PC-3 (cell line): Measurements from ENCODE around the gene SNX7. TPM values are rescaled to one million over a fixed set of nuclear protein-coding genes. Genes with fewer than 3 reads are reported as not detected.

Source experiments
- ATAC-seq: fragments of 200-7000 bp; cut with Tn5 transposase; 2 replicates; pipeline ENCODE4 v1.9.1; 2020; ENCODE audit warnings: mild to moderate bottlenecking, moderate library complexity
- BruUV-seq: library from RNA; stranded (reverse); fragments of 400-500 nt; replicated peaks from 2 replicates; lab custom pipeline; 2021; lab: Mats Ljungman, UMichigan
- CTCF ChIA-PET: fragments of 300-600 bp; sonication (Branson Sonifier 250); formaldehyde crosslinking; loops from one replicate; lab custom pipeline; 2022; ENCODE audit warnings: antibody characterized with exemption; lab: Charles Lee
- POLR2A ChIA-PET: fragments of 300-600 bp; sonication (Branson Sonifier 250); formaldehyde crosslinking; loops from one replicate; lab custom pipeline; 2022; ENCODE audit warnings: antibody characterized with exemption; ENCODE audit not compliant: unreplicated experiment; lab: Charles Lee
- DNase-seq: peaks from one replicate; pipeline ENCODE4 v3.0.0-alpha.2; 2015
- H2AFZ ChIP-seq: fragments of 300-600 bp; sonication (generic); 2 replicates; pipeline ENCODE4 v1.6.0; 2016; ENCODE audit warnings: antibody characterized with exemption, low read length
- H3F3A ChIP-seq: fragments of 300-600 bp; sonication (generic); one replicate; pipeline ENCODE4 v1.6.0; 2017; ENCODE audit warnings: antibody characterized with exemption, low read length, control low read depth, mild to moderate bottlenecking; ENCODE audit not compliant: unreplicated experiment
- H3K27ac ChIP-seq: fragments of 300-600 bp; sonication (generic); 2 replicates; pipeline ENCODE4 v1.5.1; 2016; ENCODE audit warnings: mild to moderate bottlenecking, low read length
- H3K27me3 ChIP-seq: fragments of 300-600 bp; sonication (generic); 2 replicates; pipeline ENCODE4 v1.6.1; 2016; ENCODE audit warnings: low read length, mixed read lengths
- H3K36me3 ChIP-seq: fragments of 300-600 bp; sonication (generic); 2 replicates; pipeline ENCODE4 v1.6.1; 2016; ENCODE audit warnings: low read depth, mixed run types, low read length, mixed read lengths
- H3K4me1 ChIP-seq: fragments of 300-600 bp; sonication (generic); 2 replicates; pipeline ENCODE4 v1.5.1; 2016; ENCODE audit warnings: low read length; ENCODE audit not compliant: insufficient read depth
- H3K4me2 ChIP-seq: fragments of 300-600 bp; sonication (generic); 2 replicates; pipeline ENCODE4 v1.6.0; 2016; ENCODE audit warnings: low read length
- H3K4me3 ChIP-seq: fragments of 300-600 bp; sonication (generic); 2 replicates; pipeline ENCODE4 v1.5.1; 2016; ENCODE audit warnings: mild to moderate bottlenecking, low read length, mixed read lengths
- H3K79me2 ChIP-seq: fragments of 300-600 bp; sonication (generic); 2 replicates; pipeline ENCODE4 v1.6.1; 2017; ENCODE audit warnings: low read length, mixed read lengths
- H3K9ac ChIP-seq: fragments of 300-600 bp; sonication (generic); 2 replicates; pipeline ENCODE4 v1.6.0; 2016; ENCODE audit warnings: mild to moderate bottlenecking, low read length
- H3K9me2 ChIP-seq: fragments of 300-600 bp; sonication (generic); replicated peaks from 2 replicates; pipeline ENCODE4 v1.6.1; 2016; ENCODE audit warnings: mixed run types, low read length, mixed read lengths
- H3K9me3 ChIP-seq: fragments of 300-600 bp; sonication (generic); 2 replicates; pipeline ENCODE4 v1.6.1; 2016; ENCODE audit warnings: low read length, mixed read lengths
- H4K20me1 ChIP-seq: fragments of 300-600 bp; sonication (generic); 2 replicates; pipeline ENCODE4 v1.6.1; 2016; ENCODE audit warnings: low read length, mixed read lengths
- EZH2 ChIP-seq: fragments of 300-600 bp; sonication (generic); IDR thresholded peaks from one replicate; pipeline ENCODE4 v1.6.1; 2017; ENCODE audit warnings: antibody characterized with exemption, mild to moderate bottlenecking, low read length; ENCODE audit not compliant: unreplicated experiment
- EZH2phosphoT487 ChIP-seq: fragments of 300-600 bp; sonication (generic); IDR thresholded peaks from 2 replicates; pipeline ENCODE4 v1.6.1; 2018; ENCODE audit warnings: mild to moderate bottlenecking, antibody characterized with exemption, low read length, borderline replicate concordance
- intact Hi-C: fragments of 100-400 bp; cut with micrococcal nuclease; formaldehyde crosslinking; loops from 2 replicates; pipeline ENCODE4 v1.9.0; 2023
- total RNA-seq: library from RNA; depleted of rRNA; stranded (reverse); fragments of >200 nt; gene quantifications from 2 replicates; pipeline ENCODE4 v1.2.3, GENCODE V29; 2014
- TF ChIP-seq, protein P1 (sequence below): fragments of 300-600 bp; sonication (generic); conservative IDR thresholded peaks from 2 replicates; pipeline ENCODE4 v1.5.1; 2017; ENCODE audit warnings: antibody characterized with exemption, low read depth, mild to moderate bottlenecking, low read length

SNX7 gene
- total RNA-seq, 1 experiment from 2014 or later: 43.3 TPM

DNA sequence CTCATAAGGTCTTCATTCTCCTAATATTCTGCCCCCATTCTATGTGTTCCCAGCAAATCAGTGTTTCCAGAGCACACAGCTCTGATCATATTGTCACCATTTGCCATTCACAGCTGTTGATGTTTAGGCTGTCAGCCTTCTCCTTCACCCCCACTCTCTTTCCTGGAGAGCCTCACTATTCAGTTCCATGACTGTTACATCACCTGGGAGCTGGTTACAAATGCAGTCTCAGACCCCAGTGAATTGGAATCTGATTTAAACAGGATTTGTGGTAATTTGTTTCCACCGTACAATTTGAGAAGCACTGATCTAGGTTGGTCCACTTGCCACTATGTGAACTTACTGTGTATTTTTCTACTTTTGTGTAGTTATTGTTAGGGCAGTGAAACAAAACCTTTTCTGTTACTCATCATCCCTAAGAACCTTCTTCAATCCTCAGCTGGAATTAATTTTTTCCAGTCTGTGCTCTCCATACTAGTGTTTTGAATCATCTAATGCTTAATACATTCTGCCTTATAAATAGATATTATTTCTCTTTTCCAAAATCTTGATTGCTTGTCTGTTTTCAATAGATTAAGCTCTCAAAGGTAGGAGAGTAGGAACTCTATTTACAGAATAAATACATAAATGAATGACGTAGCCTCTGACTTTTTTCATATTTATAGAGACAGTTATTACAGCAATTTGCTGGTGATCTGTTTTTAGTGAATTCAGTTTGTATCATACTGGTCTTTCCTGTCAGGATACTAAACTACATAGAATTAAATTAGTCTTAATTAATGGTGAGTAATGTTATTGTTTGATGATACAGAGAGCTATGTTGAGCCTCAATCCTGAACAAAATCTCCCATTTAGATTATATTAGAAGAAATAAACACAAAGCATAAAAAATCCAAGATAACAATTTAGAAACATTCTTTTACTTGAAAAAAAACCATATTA is 8.1 kb downstream of the SNX7 start:
- Histone ChIP-seq H4K20me1 (no peaks in the 10 kb centered on the region), H3K27me3 (no peaks in the 10 kb centered on the region), H3K9ac (no peak overlapping the region), H3K4me3 (no peak overlapping the region), H3F3A (no peaks in the 10 kb centered on the region), H3K9me2 (no peaks in the 10 kb centered on the region), H3K79me2 (peaks cover 70% of the 10 kb centered on the region), H3K4me2 (no peak overlapping the region), H3K36me3 (0 out of 2 replicates have a peak, but pooled peaks cover 2% of the 10 kb centered on the region), H3K4me1 (peaks cover 9% of the 10 kb centered on the region; the same call in 1 of the 2 replicates), H2AFZ (no peak overlapping the region), H3K9me3 (no peaks in the 10 kb centered on the region), H3K27ac (no peak overlapping the region)
- ChIA-PET POLR2A (interaction anchor here (0.6 kb wide), 1 partner anchor 1490 kb away, joined by 3 read pairs; no protein-coding TSS in a partner anchor), CTCF (no interaction called here)
- TF ChIP-seq EZH2 (no peak), EZH2phosphoT487 (no peak)
- TF ChIP-seq, protein P1, sequence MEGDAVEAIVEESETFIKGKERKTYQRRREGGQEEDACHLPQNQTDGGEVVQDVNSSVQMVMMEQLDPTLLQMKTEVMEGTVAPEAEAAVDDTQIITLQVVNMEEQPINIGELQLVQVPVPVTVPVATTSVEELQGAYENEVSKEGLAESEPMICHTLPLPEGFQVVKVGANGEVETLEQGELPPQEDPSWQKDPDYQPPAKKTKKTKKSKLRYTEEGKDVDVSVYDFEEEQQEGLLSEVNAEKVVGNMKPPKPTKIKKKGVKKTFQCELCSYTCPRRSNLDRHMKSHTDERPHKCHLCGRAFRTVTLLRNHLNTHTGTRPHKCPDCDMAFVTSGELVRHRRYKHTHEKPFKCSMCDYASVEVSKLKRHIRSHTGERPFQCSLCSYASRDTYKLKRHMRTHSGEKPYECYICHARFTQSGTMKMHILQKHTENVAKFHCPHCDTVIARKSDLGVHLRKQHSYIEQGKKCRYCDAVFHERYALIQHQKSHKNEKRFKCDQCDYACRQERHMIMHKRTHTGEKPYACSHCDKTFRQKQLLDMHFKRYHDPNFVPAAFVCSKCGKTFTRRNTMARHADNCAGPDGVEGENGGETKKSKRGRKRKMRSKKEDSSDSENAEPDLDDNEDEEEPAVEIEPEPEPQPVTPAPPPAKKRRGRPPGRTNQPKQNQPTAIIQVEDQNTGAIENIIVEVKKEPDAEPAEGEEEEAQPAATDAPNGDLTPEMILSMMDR: no peak
- BruUV-seq: no TSS peak
- intact Hi-C loops: no loop called here
- DNase-seq: no peak
- ATAC-seq: no peak

DNA sequence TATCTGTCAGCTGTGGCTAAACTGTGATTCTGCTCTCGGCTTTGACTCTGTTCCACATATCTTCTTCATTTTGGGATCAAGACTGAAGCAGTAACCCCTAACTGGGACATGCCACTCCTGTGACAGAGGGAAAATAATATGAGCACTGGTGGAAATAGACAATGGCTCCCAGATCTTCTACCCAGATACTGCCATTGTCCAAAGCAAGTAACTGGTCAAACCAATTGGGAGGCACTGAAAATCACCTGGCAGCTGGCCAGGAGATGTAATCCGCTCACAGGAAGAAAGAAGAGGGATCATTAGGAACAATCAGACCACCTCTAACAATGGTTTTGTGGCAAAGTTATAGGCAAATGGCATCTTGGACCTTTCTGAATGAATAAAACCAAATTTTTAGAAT is 10.7 kb downstream of the SNX7 start:
- ChIA-PET CTCF (interaction anchor here (0.7 kb wide), 1 partner anchor 240 kb away, joined by 3 read pairs; no protein-coding TSS in a partner anchor), POLR2A (no interaction called here)
- no peak for TF ChIP-seq EZH2
- no peak for TF ChIP-seq EZH2phosphoT487
- TF ChIP-seq, protein P1: no peak
- Histone ChIP-seq H3F3A (no peaks in the 10 kb centered on the region), H3K36me3 (0 out of 2 replicates have a peak, but pooled peaks cover 2% of the 10 kb centered on the region), H3K9me2 (no peaks in the 10 kb centered on the region), H3K4me2 (no peak overlapping the region), H3K27ac (no peak overlapping the region), H3K79me2 (peaks cover 64% of the 10 kb centered on the region), H3K27me3 (no peaks in the 10 kb centered on the region), H3K4me1 (peaks cover 19% of the 10 kb centered on the region), H2AFZ (no peak overlapping the region), H3K4me3 (no peak overlapping the region), H4K20me1 (no peaks in the 10 kb centered on the region), H3K9ac (no peak overlapping the region), H3K9me3 (no peaks in the 10 kb centered on the region)
- intact Hi-C loops: no loop called here
- no peak for DNase-seq
- no peak for ATAC-seq
- BruUV-seq: no TSS peak
